Sciatic nerve (tissue), 2 donors: Measurements from ENCODE around the gene AKAP14. TPM values are rescaled to one million over a fixed set of nuclear protein-coding genes. Genes with fewer than 3 reads are reported as not detected.
"Not testable (repeated sequence)": the region's sequence is repeated elsewhere in the genome, so short reads cannot be mapped to it uniquely, and the experiment has no call there.

Source experiments
- ATAC-seq: fragments of 200-7000 bp; cut with Tn5 transposase; one replicate; pipeline ENCODE4 v1.9.1; 2020; ENCODE audit warnings: mild to moderate bottlenecking, moderate library complexity
- DNase-seq: peaks from one replicate; pipeline ENCODE4 v3.0.0-alpha.2; 2020; ENCODE audit warnings: low spot score
- intact Hi-C: fragments of 100-400 bp; cut with DNase I; formaldehyde crosslinking; loops from one replicate; pipeline ENCODE4 v1.14.2; 2022
- total RNA-seq: library from RNA; stranded (reverse); fragmentation: NEBNext Ultra II Directional; extraction: Animal tissue kit (Norgen Biotek cat#: 25700); gene quantifications from one replicate; pipeline ENCODE4 v1.2.1, GENCODE V29; 2021
- donor health status: DM: no; HTN: no; CAD: no.
- donor health status: DM: no; HTN: no; CAD: no.

AKAP14 gene
- total RNA-seq, result not detected

GRCh38 chrX:119895843-119896326, at the start of gene AKAP14:
AKAP14 (plus strand) TSS chrX:119895893; CDS start chrX:119903224, 7,331 bp downstream.
- ATAC-seq, result no peak
- no peak for DNase-seq
- intact Hi-C loops, result no loop called here

GRCh38 chrX:119852382-119853353, 43.0 kb upstream of the AKAP14 start, which contains the start of gene UPF3B:
UPF3B (minus strand) TSS chrX:119852963; CDS start chrX:119852928, 35 bp downstream.
- ATAC-seq (peak; percentile 97), DNase-seq (peak; percentile 95)
- intact Hi-C loops, result no loop called here

- DNase-seq (no peak), ATAC-seq (peak; percentile 46)
- intact Hi-C loops, result no loop called here
Observed at GRCh38 chrX:119853444-119853843, 42.2 kb upstream of the AKAP14 start.

- ATAC-seq (peak; percentile 42), DNase-seq (no peak)
- intact Hi-C loops, result no loop called here
Observed at GRCh38 chrX:119870626-119871131, 25.0 kb upstream of the AKAP14 start.

GRCh38 chrX:119871245-119871598, 24.5 kb upstream of the AKAP14 start:
- intact Hi-C loops, result no loop called here
- no peak for DNase-seq

GRCh38 chrX:119871599-119872395, 23.9 kb upstream of the AKAP14 start, which contains the start of the genes NDUFA1 and RNF113A:
NDUFA1 (plus strand) TSS chrX:119871832; CDS start chrX:119871912, 80 bp downstream.
RNF113A (minus strand) TSS chrX:119871733; CDS start chrX:119871613, 120 bp downstream.
- intact Hi-C loops, result no loop called here
- peak; percentile 98 for ATAC-seq
- peak; percentile 88 for DNase-seq

More at GRCh38 chrX:119871245-119871598, 24.5 kb upstream of the AKAP14 start:
- peak; percentile 58 for ATAC-seq

- intact Hi-C loops, result no loop called here
- DNase-seq, result no peak
- no peak for ATAC-seq
Observed at GRCh38 chrX:119878740-119879139, 17.0 kb upstream of the AKAP14 start.

- intact Hi-C loops, result no loop called here
- ATAC-seq (no peak), DNase-seq (no peak)
Observed at GRCh38 chrX:119880076-119880475, 15.6 kb upstream of the AKAP14 start.

- ATAC-seq, result peak; percentile 88
- intact Hi-C loops, result no loop called here
Observed at GRCh38 chrX:119880552-119881437, 14.9 kb upstream of the AKAP14 start.

GRCh38 chrX:119885554-119886428, 9.9 kb upstream of the AKAP14 start:
- no peak for ATAC-seq
- DNase-seq, result no peak
- intact Hi-C loops, result no loop called here

More at GRCh38 chrX:119880552-119881437, 14.9 kb upstream of the AKAP14 start:
- DNase-seq, result peak; percentile 42

GRCh38 chrX:119887721-119888425, 7.8 kb upstream of the AKAP14 start:
- intact Hi-C loops, result no loop called here
- peak; percentile 59 for DNase-seq
- peak; percentile 62 for ATAC-seq

- DNase-seq, result peak; percentile 30
- intact Hi-C loops, ATAC-seq: not testable (repeated sequence)
Observed at GRCh38 chrX:119890626-119891025, 5.1 kb upstream of the AKAP14 start.

GRCh38 chrX:119891961-119892692, 3.6 kb upstream of the AKAP14 start:
- intact Hi-C loops, ATAC-seq, DNase-seq: not testable (repeated sequence)

GRCh38 chrX:119899125-119899524, 3.4 kb downstream of the AKAP14 start:
- DNase-seq (peak; percentile 0), ATAC-seq (no peak)
- intact Hi-C loops, result no loop called here

GRCh38 chrX:119900976-119901375, 5.3 kb downstream of the AKAP14 start:
- ATAC-seq, result no peak
- intact Hi-C loops, result no loop called here

GRCh38 chrX:119916310-119916709, 20.6 kb downstream of the AKAP14 start:
- no peak for DNase-seq
- intact Hi-C loops, result no loop called here

More at GRCh38 chrX:119900976-119901375, 5.3 kb downstream of the AKAP14 start:
- DNase-seq, result no peak

More at GRCh38 chrX:119916310-119916709, 20.6 kb downstream of the AKAP14 start:
- ATAC-seq, result no peak
